ENCODE data around the gene ATP6V1G2.
A peak's percentile ranks its signal among the peaks of the same experiment; 100 is the strongest.

Gene ATP6V1G2

GRCh38 chr6:31573239-31574105 is 27.1 kb upstream of the ATP6V1G2 start:
- Histone ChIP-seq H3K4me2 (peak overlapping the region; percentile 90 to 100 (median 96); a peak in 21 of 22 replicates), H3K27me3 (no peaks in the 10 kb centered on the region), H3K4me3 (no peak overlapping the region), H3K27ac (peak overlapping the region in 7 of 11 experiments; percentile 83 to 93 (median 90); a peak in 14 of 22 replicates), H4K20me1 (peaks cover 0 to 30% (median 17%) of the 10 kb centered on the region in 11 experiments; a peak in 15 of 22 replicates), H3K9ac (peak overlapping the region in 4 of 11 experiments; percentile 69 to 94 (median 91); a peak in 5 of 22 replicates), H3K4me1 (peaks cover 82 to 100% (median 98%) of the 10 kb centered on the region in 10 experiments), H3K9me3 (replicated peaks in 1 of 11) (no peaks in the 10 kb centered on the region), H3K36me3 (peaks cover 15 to 22% (median 20%) of the 10 kb centered on the region in 11 experiments)
- no peak for TF ChIP-seq Cebpa-rat (IDR thresholded peaks at IDR 0.05)

DNA sequence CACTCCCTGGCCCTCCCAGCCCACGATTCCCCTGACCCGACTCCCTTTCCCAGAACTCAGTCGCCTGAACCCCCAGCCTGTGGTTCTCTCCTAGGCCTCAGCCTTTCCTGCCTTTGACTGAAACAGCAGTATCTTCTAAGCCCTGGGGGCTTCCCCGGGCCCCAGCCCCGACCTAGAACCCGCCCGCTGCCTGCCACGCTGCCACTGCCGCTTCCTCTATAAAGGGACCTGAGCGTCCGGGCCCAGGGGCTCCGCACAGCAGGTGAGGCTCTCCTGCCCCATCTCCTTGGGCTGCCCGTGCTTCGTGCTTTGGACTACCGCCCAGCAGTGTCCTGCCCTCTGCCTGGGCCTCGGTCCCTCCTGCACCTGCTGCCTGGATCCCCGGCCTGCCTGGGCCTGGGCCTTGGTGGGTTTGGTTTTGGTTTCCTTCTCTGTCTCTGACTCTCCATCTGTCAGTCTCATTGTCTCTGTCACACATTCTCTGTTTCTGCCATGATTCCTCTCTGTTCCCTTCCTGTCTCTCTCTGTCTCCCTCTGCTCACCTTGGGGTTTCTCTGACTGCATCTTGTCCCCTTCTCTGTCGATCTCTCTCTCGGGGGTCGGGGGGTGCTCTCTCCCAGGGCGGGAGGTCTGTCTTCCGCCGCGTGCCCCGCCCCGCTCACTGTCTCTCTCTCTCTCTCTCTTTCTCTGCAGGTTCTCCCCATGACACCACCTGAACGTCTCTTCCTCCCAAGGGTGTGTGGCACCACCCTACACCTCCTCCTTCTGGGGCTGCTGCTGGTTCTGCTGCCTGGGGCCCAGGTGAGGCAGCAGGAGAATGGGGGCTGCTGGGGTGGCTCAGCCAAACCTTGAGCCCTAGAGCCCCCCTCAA is 25.9 kb upstream of the ATP6V1G2 start, which contains the start of gene LTA:
Gene LTA (plus strand): TSS at position 249 of the 871 bp plus-strand sequence. CDS start 454 bp downstream, at position 703.
- Histone ChIP-seq H4K20me1 (peaks cover 0 to 19% (median 11%) of the 10 kb centered on the region in 11 experiments; a peak in 15 of 22 replicates), H3K27me3 (no peaks in the 10 kb centered on the region), H3K9ac (peak within 1 kb of the TSS; percentile 58 to 81 (median 71); a peak in 21 of 22 replicates), H3K36me3 (peaks cover 3 to 10% (median 8%) of the 10 kb centered on the region in 11 experiments), H3K27ac (peak within 1 kb of the TSS; percentile 41 to 93 (median 78); a peak in 21 of 22 replicates), H3K4me3 (peak within 1 kb of the TSS in 7 of 10 experiments; percentile 16 to 51 (median 32); a peak in 11 of 20 replicates), H3K9me3 (replicated peaks in 1 of 11) (no peaks in the 10 kb centered on the region), H3K4me1 (peaks cover 82 to 100% (median 98%) of the 10 kb centered on the region in 10 experiments), H3K4me2 (peak within 1 kb of the TSS; percentile 79 to 100 (median 96))
- TF ChIP-seq Cebpa-rat (IDR thresholded peaks at IDR 0.05): no peak

GRCh38 chr6:31569861-31570536 is 23.6 kb upstream of the ATP6V1G2 start:
- Histone ChIP-seq H3K4me3 (no peak overlapping the region), H3K27me3 (no peaks in the 10 kb centered on the region), H3K9ac (peak overlapping the region in 3 of 11 experiments; percentile 52 to 56 (median 53); a peak in 7 of 22 replicates), H3K4me1 (peaks cover 80 to 100% (median 99%) of the 10 kb centered on the region in 10 experiments), H3K27ac (peak overlapping the region in 8 of 11 experiments; percentile 67 to 92 (median 78); a peak in 15 of 22 replicates), H3K4me2 (peak overlapping the region in 10 of 11 experiments; percentile 77 to 98 (median 85); a peak in 20 of 22 replicates), H3K9me3 (replicated peaks in 1 of 11) (no peaks in the 10 kb centered on the region), H3K36me3 (no peaks in the 10 kb centered on the region), H4K20me1 (no peaks in the 10 kb centered on the region)
- no peak for TF ChIP-seq Cebpa-rat (IDR thresholded peaks at IDR 0.05)

DNA sequence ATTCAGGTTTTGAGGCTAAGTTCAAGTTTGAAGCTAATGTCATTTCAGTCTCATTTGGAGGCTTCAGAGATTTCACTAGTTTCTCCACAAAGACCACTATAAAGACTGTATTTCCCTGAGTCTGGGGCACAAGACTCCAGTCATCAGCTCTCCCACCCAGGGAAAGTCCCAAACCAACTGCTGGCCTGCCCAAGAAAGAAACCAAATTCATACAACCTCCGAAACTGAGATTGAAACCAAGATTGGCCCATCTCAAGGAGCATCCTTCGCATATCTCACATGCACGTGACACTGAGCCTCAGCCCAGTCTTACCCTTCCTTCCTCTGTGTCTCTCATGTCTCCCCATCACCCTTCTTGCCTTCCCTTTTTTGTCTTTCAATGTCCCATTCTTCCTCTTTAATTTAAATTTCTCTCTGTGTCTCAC is 22.1 kb upstream of the ATP6V1G2 start:
- H4K20me1 ChIP-seq: no peaks in the 10 kb centered on the region
- no peaks in the 10 kb centered on the region for H3K27me3 ChIP-seq
- H3K9ac ChIP-seq: peak overlapping the region in 9 of 11 experiments; percentile 11 to 56 (median 45); a peak in 12 of 22 replicates
- no peaks in the 10 kb centered on the region for H3K36me3 ChIP-seq
- peak overlapping the region; percentile 38 to 92 (median 74); a peak in 21 of 22 replicates for H3K27ac ChIP-seq
- H3K9me3 ChIP-seq (replicated peaks in 1 of 11): no peaks in the 10 kb centered on the region
- TF ChIP-seq Cebpa-rat (IDR thresholded peaks at IDR 0.05): peak in 1 of 11 experiments; percentile 25; a peak in 2 of 22 replicates
- peaks cover 80 to 100% (median 99%) of the 10 kb centered on the region in 10 experiments for H3K4me1 ChIP-seq
- peak overlapping the region; percentile 77 to 98 (median 84) for H3K4me2 ChIP-seq
- no peak overlapping the region for H3K4me3 ChIP-seq

DNA sequence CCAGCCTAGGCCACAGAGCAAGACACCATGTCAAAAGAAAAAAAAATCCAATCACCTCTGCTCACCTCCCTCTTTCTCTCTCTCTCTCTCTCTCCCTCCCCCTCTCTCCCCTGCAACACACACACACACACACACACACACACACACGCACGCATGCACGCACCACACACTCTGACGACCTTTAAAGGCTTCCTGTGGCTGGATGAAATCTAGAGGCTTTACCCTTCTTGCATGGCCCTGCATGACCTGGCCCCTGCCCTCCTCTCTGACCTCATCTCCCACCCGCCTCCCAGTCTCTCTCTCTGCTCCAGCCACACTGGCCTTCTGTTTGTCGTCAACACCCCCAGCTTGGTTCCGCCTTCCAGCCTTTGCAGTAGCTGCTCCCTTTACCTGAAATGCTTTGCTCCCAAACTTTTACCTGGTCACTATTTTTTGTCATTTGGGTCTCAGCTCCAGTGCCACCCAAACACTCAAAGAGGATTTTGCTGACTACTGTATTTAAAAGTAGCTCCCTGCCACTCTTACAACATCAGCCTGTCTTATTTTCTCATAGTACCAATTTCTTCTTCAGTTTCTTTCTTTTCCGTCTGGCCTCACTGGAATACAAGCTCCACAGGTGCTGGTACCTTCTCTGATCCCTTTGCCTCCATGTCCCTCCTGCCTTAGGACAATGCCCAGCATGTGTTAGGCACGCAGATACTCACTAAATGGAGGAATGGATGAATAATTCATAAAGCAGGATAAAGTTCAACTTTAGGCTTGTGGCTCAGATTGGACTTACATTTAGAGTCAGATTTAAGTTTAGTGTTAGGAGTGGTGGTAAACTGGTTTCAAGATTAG is 21.3 kb upstream of the ATP6V1G2 start:
- H3K27ac ChIP-seq: peak overlapping the region; percentile 38 to 92 (median 74); a peak in 21 of 22 replicates
- no peak overlapping the region for H3K4me3 ChIP-seq
- no peaks in the 10 kb centered on the region for H3K27me3 ChIP-seq
- TF ChIP-seq Cebpa-rat (IDR thresholded peaks at IDR 0.05): no peak
- H3K4me2 ChIP-seq: peak overlapping the region; percentile 77 to 98 (median 84)
- peak overlapping the region in 9 of 11 experiments; percentile 11 to 56 (median 40); a peak in 13 of 22 replicates for H3K9ac ChIP-seq
- H3K9me3 ChIP-seq (replicated peaks in 1 of 11): no peaks in the 10 kb centered on the region
- H3K4me1 ChIP-seq: peaks cover 83 to 100% (median 99%) of the 10 kb centered on the region in 10 experiments
- H3K36me3 ChIP-seq: no peaks in the 10 kb centered on the region
- no peaks in the 10 kb centered on the region for H4K20me1 ChIP-seq

GRCh38 chr6:31560697-31561058 is 14.3 kb upstream of the ATP6V1G2 start:
- Histone ChIP-seq H3K4me2 (peak overlapping the region; percentile 96 to 100 (median 100)), H3K9me3 (replicated peaks in 1 of 11) (no peaks in the 10 kb centered on the region), H3K4me3 (peak overlapping the region; percentile 3 to 69 (median 57); a peak in 18 of 20 replicates), H3K4me1 (peaks cover 95 to 100% (median 97%) of the 10 kb centered on the region in 10 experiments), H3K27me3 (no peaks in the 10 kb centered on the region), H3K27ac (peak overlapping the region; percentile 82 to 100 (median 99); a peak in 21 of 22 replicates), H3K36me3 (peaks cover 0 to 12% (median 5%) of the 10 kb centered on the region in 11 experiments; a peak in 7 of 22 replicates), H4K20me1 (no peaks in the 10 kb centered on the region; a peak in 2 of 22 replicates), H3K9ac (peak overlapping the region; percentile 73 to 96 (median 92); a peak in 21 of 22 replicates)
- TF ChIP-seq Cebpa-rat (IDR thresholded peaks at IDR 0.05): no peak
